ENCODE data around the gene CARS1. TPM values are rescaled to one million over a fixed set of nuclear protein-coding genes. Genes with fewer than 3 reads are reported as not detected.
A peak's percentile ranks its signal among the peaks of the same experiment; 100 is the strongest.

The CARS1 gene
- polyA plus RNA-seq, 4 donors = 24.1 to 29.1 (median 27.0) TPM

DNA sequence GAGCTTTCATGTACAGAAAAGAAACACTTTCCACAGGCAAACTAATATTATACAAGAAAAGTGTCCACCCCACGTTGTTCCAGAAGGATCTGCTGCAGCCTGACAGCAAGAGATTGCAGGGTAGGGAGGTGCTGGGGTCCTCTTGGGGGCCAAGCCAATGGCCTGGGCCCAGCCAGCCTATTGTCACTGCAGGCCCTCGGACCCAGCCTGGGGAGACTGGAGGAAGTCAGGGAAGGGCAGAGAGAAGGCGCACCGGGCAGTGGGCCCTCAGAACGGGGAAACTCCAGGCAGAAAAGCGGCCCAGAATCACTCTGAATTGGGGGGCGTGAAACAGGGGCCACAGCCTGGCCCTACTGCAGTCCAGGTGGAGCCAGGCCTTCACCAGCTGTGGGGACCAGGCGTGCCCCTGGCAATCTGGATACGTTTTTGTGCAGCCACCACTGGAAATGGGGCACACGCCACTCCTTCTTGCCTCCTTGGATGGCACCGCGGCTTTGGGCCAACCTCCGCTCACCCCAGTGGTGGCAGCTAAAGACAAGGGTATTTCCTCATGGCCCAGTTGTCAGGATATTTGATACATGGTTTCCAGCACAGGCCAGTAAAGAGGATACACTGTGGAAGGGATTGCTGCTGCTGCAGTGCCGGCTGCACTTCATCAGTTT lies 61.2 kb downstream of the CARS1 start:
- no peak for DNase-seq (ENCODE audit: low read depth in 4 of 4, low spot score in 2 of 4)

DNA sequence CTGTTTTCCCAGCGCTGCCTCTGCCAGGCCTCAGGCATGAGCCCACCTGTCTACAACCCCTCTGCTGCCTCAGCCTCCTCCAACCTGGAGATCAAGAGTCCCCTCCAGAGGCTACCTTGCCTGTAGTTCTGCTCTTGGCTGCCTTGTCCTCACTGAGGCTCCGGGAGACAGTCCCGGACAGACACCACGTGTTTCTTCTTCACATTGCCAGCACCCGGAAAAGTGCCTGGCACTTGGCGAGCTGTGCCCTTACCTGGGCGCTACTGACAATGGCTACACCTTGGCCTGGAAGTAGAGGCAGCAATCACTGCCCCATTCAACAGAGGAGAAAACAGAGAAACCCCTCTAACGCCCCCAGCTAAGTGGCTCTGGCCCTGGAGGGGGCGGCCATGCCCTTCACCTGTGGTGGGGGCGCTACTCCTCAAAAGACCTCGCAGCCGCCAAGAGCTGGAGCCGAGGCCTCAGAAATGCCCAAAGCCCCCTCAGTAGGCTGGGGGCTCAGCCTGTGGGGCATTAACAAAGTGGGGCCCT lies 62.1 kb downstream of the CARS1 start:
- no peak for DNase-seq (ENCODE audit: low read depth in 4 of 4, low spot score in 2 of 4)

- no peak for DNase-seq (ENCODE audit: low read depth in 4 of 4, low spot score in 2 of 4)
Observed at GRCh38 chr11:2994336-2994730, 62.9 kb downstream of the CARS1 start.

DNA sequence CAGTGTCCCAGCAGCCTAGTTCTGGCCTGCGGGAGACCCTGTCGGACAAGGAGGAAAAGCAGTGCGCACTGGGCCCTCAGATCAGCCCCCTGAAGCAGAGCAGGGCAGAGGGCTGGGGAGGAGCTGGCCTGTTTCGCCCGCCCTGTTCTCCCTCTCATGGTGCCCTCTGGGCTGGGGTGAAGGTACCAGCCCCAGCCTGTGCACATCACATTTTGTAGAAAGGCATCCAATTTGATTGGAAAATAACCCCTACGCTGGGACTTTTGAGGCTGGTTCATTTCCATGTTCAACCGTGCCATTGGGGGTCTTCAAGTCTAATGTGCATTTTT lies 64.3 kb downstream of the CARS1 start:
- no peak for DNase-seq (ENCODE audit: low read depth in 4 of 4, low spot score in 2 of 4)

GRCh38 chr11:2992234-2992996 lies 64.8 kb downstream of the CARS1 start, which contains the start of gene NAP1L4:
TSS of gene NAP1L4 (minus strand) at chr11:2992329. CDS start at chr11:2979220, 13,109 bp downstream.
- DNase-seq (ENCODE audit: low read depth in 4 of 4, low spot score in 2 of 4) = peak; percentile 80 to 95 (median 90)

- DNase-seq (ENCODE audit: low read depth in 4 of 4, low spot score in 2 of 4) = peak in 1 of 4 donors; percentile 49
Observed at GRCh38 chr11:2991452-2992233, 65.6 kb downstream of the CARS1 start.

GRCh38 chr11:2990617-2991451 lies 66.4 kb downstream of the CARS1 start:
- no peak for DNase-seq (ENCODE audit: low read depth in 4 of 4, low spot score in 2 of 4)

- no peak for DNase-seq (ENCODE audit: low read depth in 4 of 4, low spot score in 2 of 4)
Observed at GRCh38 chr11:2989551-2989950, 67.7 kb downstream of the CARS1 start.

DNA sequence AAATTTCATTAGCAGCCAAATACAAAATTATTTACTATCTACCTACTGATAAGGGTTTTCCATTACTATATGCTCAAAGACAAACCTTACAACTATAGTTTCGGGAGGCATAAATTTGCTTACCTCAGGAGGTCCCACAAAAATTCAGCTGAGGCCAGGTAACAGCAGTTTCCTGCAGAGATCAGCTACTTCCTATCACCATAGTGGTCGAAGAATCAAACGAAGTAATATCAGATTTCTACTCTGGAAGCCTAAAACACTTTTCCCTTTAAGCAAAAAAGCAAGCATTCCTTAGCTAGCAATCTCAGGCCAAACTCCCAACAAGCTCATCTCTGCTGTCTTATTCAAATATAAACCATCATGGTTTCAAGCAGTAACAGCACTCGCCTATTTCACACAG lies 68.2 kb downstream of the CARS1 start:
- no peak for DNase-seq (ENCODE audit: low read depth in 4 of 4, low spot score in 2 of 4)

- DNase-seq (ENCODE audit: low read depth in 4 of 4, low spot score in 2 of 4) = no peak
Observed at GRCh38 chr11:2987881-2988861, 69.1 kb downstream of the CARS1 start.

GRCh38 chr11:2983908-2984307 lies 73.3 kb downstream of the CARS1 start:
- DNase-seq (ENCODE audit: low read depth in 4 of 4, low spot score in 2 of 4) = no peak

DNA sequence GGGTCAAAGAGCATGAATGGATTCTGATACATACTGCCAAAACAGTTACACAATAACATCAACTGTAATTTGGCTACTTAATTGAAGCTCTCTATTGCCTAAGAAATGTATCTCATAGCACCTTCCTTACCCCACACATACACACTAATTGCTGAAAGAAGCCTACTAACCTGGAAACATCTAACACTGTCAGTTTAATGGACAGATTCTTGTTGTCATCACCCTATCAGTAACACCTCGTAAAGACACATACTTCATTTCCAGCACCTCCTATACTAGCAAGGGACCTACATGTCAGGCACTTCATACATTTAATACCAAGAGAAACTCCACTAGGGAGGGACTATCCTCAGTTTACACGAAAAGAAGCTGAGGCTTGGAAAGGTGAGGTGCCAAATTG lies 75.0 kb downstream of the CARS1 start:
- DNase-seq (ENCODE audit: low read depth in 4 of 4, low spot score in 2 of 4) = no peak

DNA sequence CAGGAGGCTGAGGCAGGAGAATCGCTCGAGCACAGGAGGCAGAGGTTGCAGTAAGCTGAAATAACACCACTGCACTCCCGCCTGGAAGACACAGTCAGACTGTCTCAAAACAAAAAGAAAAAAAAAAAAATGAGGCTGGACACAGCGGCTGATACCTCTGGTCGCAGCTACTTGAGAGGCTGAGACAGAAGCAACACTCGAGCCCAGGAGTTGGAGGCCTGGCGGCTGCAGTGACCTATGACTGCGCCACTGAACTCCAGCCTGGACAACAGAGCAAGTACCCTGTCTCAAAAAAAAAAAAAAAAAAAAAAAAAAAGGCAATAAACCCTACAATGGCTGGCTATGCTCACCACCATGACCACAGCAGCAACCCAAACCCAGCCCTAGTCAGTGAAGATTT lies 76.1 kb downstream of the CARS1 start:
- DNase-seq (ENCODE audit: low read depth in 4 of 4, low spot score in 2 of 4) = no peak

GRCh38 chr11:2980168-2980840 lies 76.9 kb downstream of the CARS1 start:
- DNase-seq (ENCODE audit: low read depth in 4 of 4, low spot score in 2 of 4) = no peak

GRCh38 chr11:2977113-2977512 lies 80.1 kb downstream of the CARS1 start:
- DNase-seq (ENCODE audit: low read depth in 4 of 4, low spot score in 2 of 4) = no peak

- DNase-seq (ENCODE audit: low read depth in 4 of 4, low spot score in 2 of 4) = no peak
Observed at GRCh38 chr11:2976294-2977063, 80.7 kb downstream of the CARS1 start.

DNA sequence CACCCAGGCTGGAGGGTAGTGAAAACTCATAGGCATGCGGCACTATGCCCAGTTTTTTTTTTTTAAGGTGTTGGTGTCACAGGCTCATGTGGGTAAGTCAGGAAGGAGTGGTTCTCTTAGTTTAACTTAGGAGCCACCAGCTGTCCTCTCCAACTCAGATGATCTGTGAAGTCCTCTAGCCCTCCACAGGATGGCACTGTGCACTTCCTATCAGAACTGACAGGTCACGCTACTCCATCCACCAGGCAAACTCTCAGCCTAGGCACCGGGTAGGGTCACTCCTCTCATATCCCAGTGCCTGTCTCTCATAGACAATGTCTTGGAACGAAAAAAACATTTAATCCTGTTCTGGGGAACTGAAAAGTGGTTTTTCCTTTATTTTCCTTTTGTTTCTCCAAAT lies 81.6 kb downstream of the CARS1 start:
- no peak for DNase-seq (ENCODE audit: low read depth in 4 of 4, low spot score in 2 of 4)

DNA sequence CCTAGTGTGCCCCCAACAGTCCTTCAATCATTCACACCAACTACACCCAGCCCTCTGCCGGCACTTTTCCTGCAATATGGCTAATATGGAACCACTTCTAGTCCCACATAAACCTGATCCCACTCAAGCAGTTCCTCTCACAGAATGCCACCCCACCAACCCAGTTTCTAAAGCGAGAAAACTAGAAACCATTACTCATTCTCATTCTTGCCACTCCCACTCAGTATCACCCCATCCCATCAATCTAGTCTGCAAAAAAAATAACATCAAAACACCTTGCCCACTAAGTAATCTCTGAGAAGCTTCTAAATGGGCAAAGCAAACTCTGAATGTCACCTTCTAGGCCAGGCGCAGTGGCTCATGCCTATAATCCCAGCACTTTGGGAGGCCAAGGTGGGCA lies 83.0 kb downstream of the CARS1 start:
- DNase-seq (ENCODE audit: low read depth in 4 of 4, low spot score in 2 of 4) = no peak
